ENCODE results near the gene IGSF9. TPM values are rescaled to one million over a fixed set of nuclear protein-coding genes. Genes with fewer than 3 reads are reported as not detected.
"Not testable (repeated sequence)": the region's sequence is repeated elsewhere in the genome, so short reads cannot be mapped to it uniquely, and the experiment has no call there.

The IGSF9 gene
- total and polyA plus RNA-seq, 8 donors: 2.0 to 36.2 (median 7.8) TPM

- Histone ChIP-seq H3K27me3 (no peaks in the 10 kb centered on the region), H3K36me3 (no peaks in the 10 kb centered on the region), H3K4me1 (peaks cover 33 to 53% (median 38%) of the 10 kb centered on the region in 4 donors), H3K9me3 (no peaks in the 10 kb centered on the region), H3K4me3 (no peak overlapping the region), H3K27ac (peak overlapping the region in 4 of 5 donors; percentile 67 to 99 (median 82))
- intact Hi-C loops (cut with DNase I; ENCODE audit: low total_unique reads): no loop called here
- no peak for DNase-seq
- TF ChIP-seq POLR2AphosphoS5 (IDR thresholded peaks at IDR 0.05): no peak
- no peak for TF ChIP-seq CTCF (IDR thresholded peaks at IDR 0.05)
- no peak for TF ChIP-seq EP300 (IDR thresholded peaks at IDR 0.05)
- no peak for TF ChIP-seq POLR2A (IDR thresholded peaks at IDR 0.05)
- WGBS, 5 donors: 62 to 67% (median 63%) methylated on average over 8 to 9 of the region's 9 CpGs
Measured at GRCh38 chr1:159908031-159908940, 37.1 kb downstream of the IGSF9 start.

GRCh38 chr1:159906960-159907359 is 38.5 kb downstream of the IGSF9 start:
- H3K27me3 ChIP-seq: no peaks in the 10 kb centered on the region
- peaks cover 24 to 40% (median 28%) of the 10 kb centered on the region in 4 donors for H3K4me1 ChIP-seq
- H3K9me3 ChIP-seq: no peaks in the 10 kb centered on the region
- H3K27ac ChIP-seq: peak overlapping the region in 1 of 5 donors; percentile 3
- no peak overlapping the region for H3K4me3 ChIP-seq
- TF ChIP-seq CTCF (IDR thresholded peaks at IDR 0.05) (no peak), EP300 (IDR thresholded peaks at IDR 0.05) (no peak), POLR2AphosphoS5 (IDR thresholded peaks at IDR 0.05) (no peak)
- WGBS, 5 donors: 30 to 57% (median 47%) methylated on average over 1 of the region's 1 CpG
- H3K36me3 ChIP-seq: no peaks in the 10 kb centered on the region
- no peak for DNase-seq
- intact Hi-C loops (cut with DNase I; ENCODE audit: low total_unique reads): no loop called here

GRCh38 chr1:159904036-159904435 is 41.4 kb downstream of the IGSF9 start:
- H3K4me3 ChIP-seq; H3K9me3 ChIP-seq; H3K27ac ChIP-seq; DNase-seq; H3K27me3 ChIP-seq; intact Hi-C loops (cut with DNase I; ENCODE audit: low total_unique reads); H3K36me3 ChIP-seq: not testable (repeated sequence)
- H3K4me1 ChIP-seq: peaks cover 16 to 33% (median 19%) of the 10 kb centered on the region in 4 donors
- 64 to 86% (median 74%) methylated on average over 3 of the region's 3 CpGs for WGBS, 5 donors

GRCh38 chr1:159902541-159902940 is 42.9 kb downstream of the IGSF9 start:
- DNase-seq: no peak
- H3K27me3 ChIP-seq: no peaks in the 10 kb centered on the region
- no peaks in the 10 kb centered on the region for H3K36me3 ChIP-seq
- intact Hi-C loops (cut with DNase I; ENCODE audit: low total_unique reads): no loop called here
- no peak overlapping the region for H3K4me3 ChIP-seq
- TF ChIP-seq POLR2AphosphoS5 (IDR thresholded peaks at IDR 0.05): no peak
- TF ChIP-seq CTCF (IDR thresholded peaks at IDR 0.05): no peak
- no peak for TF ChIP-seq POLR2A (IDR thresholded peaks at IDR 0.05)
- no peak for TF ChIP-seq EP300 (IDR thresholded peaks at IDR 0.05)
- peaks cover 16 to 21% (median 19%) of the 10 kb centered on the region in 4 donors for H3K4me1 ChIP-seq
- no peak overlapping the region for H3K27ac ChIP-seq
- no peaks in the 10 kb centered on the region for H3K9me3 ChIP-seq
- WGBS, 5 donors: 93 to 97% (median 96%) methylated on average over 3 of the region's 3 CpGs

Data from stomach (tissue), 9 donors.